Panc1 (cell line): Measurements from ENCODE around the gene PATJ. TPM values are rescaled to one million over a fixed set of nuclear protein-coding genes. Genes with fewer than 3 reads are reported as not detected.

ENCODE experiments used
- ATAC-seq: fragments of 200-7000 bp; cut with Tn5 transposase; 2 replicates; pipeline ENCODE4 v1.9.1; 2020; ENCODE audit warnings: mild to moderate bottlenecking, moderate library complexity
- BruUV-seq: library from RNA; stranded (reverse); fragments of 400-500 nt; replicated peaks from 2 replicates; lab custom pipeline; 2021; lab: Mats Ljungman, UMichigan
- CTCF ChIA-PET: fragments of 300-600 bp; sonication (Branson Sonifier 250); formaldehyde crosslinking; loops from one replicate; lab custom pipeline; 2022; ENCODE audit warnings: antibody characterized with exemption; lab: Charles Lee
- POLR2A ChIA-PET: fragments of 300-600 bp; sonication (Branson Sonifier 250); formaldehyde crosslinking; loops from one replicate; lab custom pipeline; 2022; ENCODE audit warnings: antibody characterized with exemption; lab: Charles Lee
- DNase-seq: peaks from one replicate; pipeline ENCODE4 v3.0.0-alpha.2; 2010; ENCODE audit warnings: low read depth, low spot score
- H3K27ac ChIP-seq: 2 replicates; pipeline ENCODE4 v1.5.1; 2011; ENCODE audit warnings: mild to moderate bottlenecking, low read length, inconsistent platforms
- H3K27me3 ChIP-seq: fragments of 200-500 bp; sonication (Bioruptor generic); 2 replicates; pipeline ENCODE4 v1.6.0; 2014; ENCODE audit warnings: low read length, inconsistent platforms; ENCODE audit not compliant: control insufficient read depth, insufficient read depth
- H3K36me3 ChIP-seq: fragments of 200-500 bp; sonication (Bioruptor generic); 2 replicates; pipeline ENCODE4 v1.5.1; 2014; ENCODE audit warnings: inconsistent platforms, mild to moderate bottlenecking, low read length, moderate library complexity; ENCODE audit not compliant: control insufficient read depth, insufficient read depth
- H3K4me1 ChIP-seq: 2 replicates; pipeline ENCODE4 v1.5.1; 2011; ENCODE audit warnings: inconsistent platforms, mild to moderate bottlenecking, low read length, moderate library complexity; ENCODE audit not compliant: control insufficient read depth, insufficient read depth
- H3K4me3 ChIP-seq, 2 experiments: 2 replicates each; pipeline ENCODE4 v1.5.1; 2011 to 2012; ENCODE audit warnings: low read depth in 2 of 2, low read length in 2 of 2, mild to moderate bottlenecking in 2 of 2, inconsistent platforms in 1 of 2, moderate library complexity in 1 of 2
- H3K9me3 ChIP-seq: fragments of 200-500 bp; sonication (Bioruptor generic); 2 replicates; pipeline ENCODE4 v1.5.1; 2014; ENCODE audit warnings: low read depth, mild to moderate bottlenecking, inconsistent platforms, low read length, moderate library complexity; ENCODE audit not compliant: control insufficient read depth, insufficient read depth
- POLR2AphosphoS5 ChIP-seq: IDR thresholded peaks from 2 replicates; pipeline ENCODE4 v1.6.1; 2012; ENCODE audit warnings: mild to moderate bottlenecking, low read depth, low read length, moderate library complexity
- SIN3A ChIP-seq: IDR thresholded peaks from 2 replicates; pipeline ENCODE4 v1.6.1; 2012; ENCODE audit warnings: low read depth, mild to moderate bottlenecking, low read length, moderate library complexity, borderline replicate concordance; ENCODE audit not compliant: insufficient read depth
- TCF7L2 ChIP-seq: IDR thresholded peaks from 2 replicates; pipeline ENCODE4 v1.6.1; 2011; ENCODE audit warnings: mild to moderate bottlenecking, low read depth, low read length, inconsistent platforms
- in situ Hi-C: cut with HindIII; loops from 2 replicates; pipeline ENCODE4 v1.10.0; 2016; ENCODE audit warnings: low sequenced_read_pairs, low pct_unique_long_range_greater_than_20kb
- intact Hi-C: fragments of 100-400 bp; cut with micrococcal nuclease; formaldehyde crosslinking; loops from one replicate; pipeline ENCODE4 v1.10.0; 2022; ENCODE audit not compliant: unreplicated experiment
- total RNA-seq: library from RNA; stranded (reverse); gene quantifications from one replicate; pipeline ENCODE4 v1.2.1, GENCODE V29; 2021; ENCODE audit not compliant: unreplicated experiment
- TF ChIP-seq, protein P1 (sequence below), 2 experiments: IDR thresholded peaks; 2 replicates each; pipeline ENCODE4 v1.6.1; 2011 to 2012; ENCODE audit warnings: low read depth in 2 of 2, control low read depth in 1 of 2, low read length in 1 of 2, mild to moderate bottlenecking in 1 of 2, moderate library complexity in 1 of 2; ENCODE audit not compliant: insufficient read depth in 1 of 2
- TF ChIP-seq, protein P2 (sequence below): fragments of 450-650 bp; IDR thresholded peaks from 2 replicates; pipeline ENCODE4 v1.5.1; 2017; ENCODE audit warnings: mild to moderate bottlenecking

Gene PATJ
- total RNA-seq, 1 experiment from 2014 or later, result 36.2 TPM

DNA sequence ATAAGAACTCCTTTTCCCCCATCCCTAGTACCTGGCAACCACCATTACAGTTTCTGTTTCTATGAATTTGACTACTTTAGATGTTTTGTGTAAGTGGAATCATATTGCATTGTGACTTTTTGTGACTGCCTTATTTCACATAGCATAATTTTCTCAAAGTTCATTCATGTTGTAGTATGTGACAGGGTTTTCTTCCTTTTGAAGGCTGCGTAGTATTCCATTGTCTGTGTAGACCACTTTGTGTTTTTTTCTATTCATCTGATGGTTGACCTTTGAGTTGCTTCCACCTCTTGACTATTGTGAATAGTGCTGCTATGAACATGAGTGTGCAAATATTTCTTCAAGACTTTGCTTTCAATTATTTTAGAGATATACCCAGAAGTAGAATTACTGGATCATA is 226.6 kb downstream of the PATJ start:
- Histone ChIP-seq H3K27me3 (no peaks in the 10 kb centered on the region), H3K4me3 (no peak overlapping the region), H3K9me3 (no peaks in the 10 kb centered on the region), H3K36me3 (no peaks in the 10 kb centered on the region), H3K27ac (no peak overlapping the region), H3K4me1 (no peaks in the 10 kb centered on the region)
- ChIA-PET POLR2A (no interaction called here), CTCF (no interaction called here)
- DNase-seq, result no peak
- ATAC-seq, result no peak
- TF ChIP-seq POLR2AphosphoS5 (no peak), TCF7L2 (no peak), SIN3A (no peak)
- TF ChIP-seq, protein P1, sequence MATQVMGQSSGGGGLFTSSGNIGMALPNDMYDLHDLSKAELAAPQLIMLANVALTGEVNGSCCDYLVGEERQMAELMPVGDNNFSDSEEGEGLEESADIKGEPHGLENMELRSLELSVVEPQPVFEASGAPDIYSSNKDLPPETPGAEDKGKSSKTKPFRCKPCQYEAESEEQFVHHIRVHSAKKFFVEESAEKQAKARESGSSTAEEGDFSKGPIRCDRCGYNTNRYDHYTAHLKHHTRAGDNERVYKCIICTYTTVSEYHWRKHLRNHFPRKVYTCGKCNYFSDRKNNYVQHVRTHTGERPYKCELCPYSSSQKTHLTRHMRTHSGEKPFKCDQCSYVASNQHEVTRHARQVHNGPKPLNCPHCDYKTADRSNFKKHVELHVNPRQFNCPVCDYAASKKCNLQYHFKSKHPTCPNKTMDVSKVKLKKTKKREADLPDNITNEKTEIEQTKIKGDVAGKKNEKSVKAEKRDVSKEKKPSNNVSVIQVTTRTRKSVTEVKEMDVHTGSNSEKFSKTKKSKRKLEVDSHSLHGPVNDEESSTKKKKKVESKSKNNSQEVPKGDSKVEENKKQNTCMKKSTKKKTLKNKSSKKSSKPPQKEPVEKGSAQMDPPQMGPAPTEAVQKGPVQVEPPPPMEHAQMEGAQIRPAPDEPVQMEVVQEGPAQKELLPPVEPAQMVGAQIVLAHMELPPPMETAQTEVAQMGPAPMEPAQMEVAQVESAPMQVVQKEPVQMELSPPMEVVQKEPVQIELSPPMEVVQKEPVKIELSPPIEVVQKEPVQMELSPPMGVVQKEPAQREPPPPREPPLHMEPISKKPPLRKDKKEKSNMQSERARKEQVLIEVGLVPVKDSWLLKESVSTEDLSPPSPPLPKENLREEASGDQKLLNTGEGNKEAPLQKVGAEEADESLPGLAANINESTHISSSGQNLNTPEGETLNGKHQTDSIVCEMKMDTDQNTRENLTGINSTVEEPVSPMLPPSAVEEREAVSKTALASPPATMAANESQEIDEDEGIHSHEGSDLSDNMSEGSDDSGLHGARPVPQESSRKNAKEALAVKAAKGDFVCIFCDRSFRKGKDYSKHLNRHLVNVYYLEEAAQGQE (IDR thresholded peaks at IDR 0.05; ENCODE audit: insufficient read depth in 1 of 2, low read depth in 2 of 2, low read length in 1 of 2), result no peak
- TF ChIP-seq, protein P2, sequence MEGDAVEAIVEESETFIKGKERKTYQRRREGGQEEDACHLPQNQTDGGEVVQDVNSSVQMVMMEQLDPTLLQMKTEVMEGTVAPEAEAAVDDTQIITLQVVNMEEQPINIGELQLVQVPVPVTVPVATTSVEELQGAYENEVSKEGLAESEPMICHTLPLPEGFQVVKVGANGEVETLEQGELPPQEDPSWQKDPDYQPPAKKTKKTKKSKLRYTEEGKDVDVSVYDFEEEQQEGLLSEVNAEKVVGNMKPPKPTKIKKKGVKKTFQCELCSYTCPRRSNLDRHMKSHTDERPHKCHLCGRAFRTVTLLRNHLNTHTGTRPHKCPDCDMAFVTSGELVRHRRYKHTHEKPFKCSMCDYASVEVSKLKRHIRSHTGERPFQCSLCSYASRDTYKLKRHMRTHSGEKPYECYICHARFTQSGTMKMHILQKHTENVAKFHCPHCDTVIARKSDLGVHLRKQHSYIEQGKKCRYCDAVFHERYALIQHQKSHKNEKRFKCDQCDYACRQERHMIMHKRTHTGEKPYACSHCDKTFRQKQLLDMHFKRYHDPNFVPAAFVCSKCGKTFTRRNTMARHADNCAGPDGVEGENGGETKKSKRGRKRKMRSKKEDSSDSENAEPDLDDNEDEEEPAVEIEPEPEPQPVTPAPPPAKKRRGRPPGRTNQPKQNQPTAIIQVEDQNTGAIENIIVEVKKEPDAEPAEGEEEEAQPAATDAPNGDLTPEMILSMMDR, result no peak
- intact Hi-C loops, result no loop called here
- BruUV-seq, result no TSS peak
- in situ Hi-C loops, result no loop called here

DNA sequence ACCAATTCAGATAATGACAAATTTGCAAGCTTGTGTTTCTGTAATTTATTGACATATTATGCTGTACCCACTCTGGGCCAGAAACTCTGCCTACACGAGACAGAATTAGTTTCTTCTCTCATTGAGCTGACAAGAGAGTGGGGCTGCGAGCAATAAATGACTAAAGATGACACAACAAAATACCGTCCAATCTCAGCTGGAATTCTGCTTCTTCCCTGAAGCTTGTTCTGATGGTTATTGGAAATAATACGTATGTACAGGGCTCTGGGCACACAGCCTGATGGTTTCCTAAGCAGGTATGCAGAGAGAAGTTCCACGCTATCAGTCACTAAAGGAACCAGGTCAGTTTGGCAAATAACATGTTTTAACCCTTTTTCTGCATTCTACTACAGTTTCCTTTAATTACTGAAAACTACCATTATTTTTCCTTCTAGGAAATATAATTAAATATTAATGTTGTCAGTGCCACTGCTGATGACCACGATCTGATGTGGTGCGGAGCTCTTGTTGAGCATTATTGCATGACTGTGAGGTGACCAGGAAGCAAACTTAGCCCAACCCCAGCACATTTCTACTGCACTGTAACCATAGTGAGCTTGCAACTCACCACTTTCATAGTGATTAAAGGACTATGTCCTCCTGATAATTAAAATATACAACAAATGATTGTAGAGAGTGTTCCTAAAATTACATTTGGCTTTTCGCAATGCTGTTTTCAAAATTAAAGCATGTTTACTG is 231.0 kb downstream of the PATJ start:
- Histone ChIP-seq H3K4me1 (no peaks in the 10 kb centered on the region), H3K27ac (no peak overlapping the region), H3K9me3 (no peaks in the 10 kb centered on the region), H3K4me3 (no peak overlapping the region), H3K27me3 (no peaks in the 10 kb centered on the region), H3K36me3 (no peaks in the 10 kb centered on the region)
- in situ Hi-C loops, result no loop called here
- DNase-seq (no peak), ATAC-seq (no peak)
- CTCF ChIA-PET, result interaction anchor here (0.6 kb wide), 1 partner anchor 69 kb away, joined by 3 read pairs; no protein-coding TSS in a partner anchor
- POLR2A ChIA-PET, result interaction anchor here (0.6 kb wide), 1 partner anchor 387 kb away, joined by 10 read pairs; no protein-coding TSS in a partner anchor
- TF ChIP-seq, protein P1 (IDR thresholded peaks at IDR 0.05; ENCODE audit: insufficient read depth in 1 of 2, low read depth in 2 of 2, low read length in 1 of 2), result no peak
- TF ChIP-seq, protein P2, result no peak
- no peak for TF ChIP-seq POLR2AphosphoS5
- no peak for TF ChIP-seq TCF7L2
- no peak for TF ChIP-seq SIN3A
- BruUV-seq, result no TSS peak
- intact Hi-C loops, result no loop called here
